NCI-H2081 (cell line): ENCODE results near the gene SLC6A6.

Experiments used
- DNase-seq, 2 experiments: peaks; one replicate each; lab custom pipeline; 2025; lab: John Stamatoyannopoulos, UW

SLC6A6 gene

GRCh38 chr3:14520967-14521366, 118.6 kb downstream of the SLC6A6 start:
- DNase-seq = no peak

DNA sequence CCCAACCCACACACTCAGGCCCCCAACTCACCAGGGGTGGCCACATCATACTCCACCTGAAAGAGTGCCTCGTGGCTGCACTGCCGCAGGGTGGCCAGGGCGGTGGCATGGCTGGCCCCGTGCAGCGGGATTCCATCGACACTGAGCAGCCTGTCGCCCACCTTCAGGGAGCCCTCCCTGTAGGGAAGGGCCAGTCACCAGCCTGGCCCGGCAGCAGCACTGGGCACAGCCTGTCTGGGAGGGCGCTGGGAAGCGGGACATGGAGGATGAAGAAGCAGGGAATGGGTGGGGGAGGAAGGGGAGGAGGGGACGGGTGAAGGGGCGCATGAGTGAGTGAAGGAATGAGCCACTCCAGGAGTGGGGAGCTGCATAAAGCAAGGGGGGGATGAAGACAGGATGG, 119.2 kb downstream of the SLC6A6 start:
- DNase-seq = no peak

GRCh38 chr3:14522129-14522691, 119.8 kb downstream of the SLC6A6 start:
- DNase-seq = no peak

DNA sequence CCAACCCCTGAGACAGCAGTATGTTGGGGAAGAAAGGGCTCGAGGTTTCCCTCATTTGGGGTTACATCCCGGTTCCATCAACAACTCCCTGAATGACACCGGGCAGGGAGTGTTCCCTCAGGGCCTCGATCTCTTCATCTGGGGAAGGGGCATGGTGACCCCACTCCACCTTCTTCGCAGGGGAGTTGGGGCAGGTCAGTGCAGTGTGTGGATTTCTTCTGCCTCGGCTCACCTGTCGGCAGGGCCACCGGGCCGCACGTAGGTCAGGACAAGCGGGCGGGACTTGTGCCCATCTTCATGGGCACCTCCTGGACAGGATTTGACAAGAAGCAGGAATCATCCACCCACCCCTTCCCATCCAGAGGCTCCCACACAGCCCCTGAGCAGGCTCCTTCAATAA, 120.4 kb downstream of the SLC6A6 start:
- no peak for DNase-seq

DNA sequence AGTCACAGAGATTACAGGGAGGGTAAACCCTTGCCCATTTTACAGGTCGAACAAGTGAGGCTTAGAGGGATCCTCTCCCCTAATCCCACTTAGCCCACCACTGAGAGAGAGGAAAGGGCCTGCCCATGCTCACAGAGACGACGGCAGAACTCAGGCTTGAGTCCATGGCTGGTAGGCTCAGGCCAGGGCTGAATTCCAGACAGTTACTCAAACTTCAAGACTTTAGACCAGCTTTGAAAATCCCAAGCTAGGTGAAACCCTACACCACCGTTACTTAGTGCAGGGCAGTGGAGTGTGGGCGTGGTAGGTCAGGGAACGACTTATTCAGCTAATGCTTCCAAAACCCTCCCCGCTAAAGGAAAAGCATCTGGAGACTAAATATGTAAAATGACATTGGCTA, 121.4 kb downstream of the SLC6A6 start:
- DNase-seq = no peak

- no peak for DNase-seq
These were observed 121.9 kb downstream of the SLC6A6 start for GRCh38 chr3:14524311-14524711.

DNA sequence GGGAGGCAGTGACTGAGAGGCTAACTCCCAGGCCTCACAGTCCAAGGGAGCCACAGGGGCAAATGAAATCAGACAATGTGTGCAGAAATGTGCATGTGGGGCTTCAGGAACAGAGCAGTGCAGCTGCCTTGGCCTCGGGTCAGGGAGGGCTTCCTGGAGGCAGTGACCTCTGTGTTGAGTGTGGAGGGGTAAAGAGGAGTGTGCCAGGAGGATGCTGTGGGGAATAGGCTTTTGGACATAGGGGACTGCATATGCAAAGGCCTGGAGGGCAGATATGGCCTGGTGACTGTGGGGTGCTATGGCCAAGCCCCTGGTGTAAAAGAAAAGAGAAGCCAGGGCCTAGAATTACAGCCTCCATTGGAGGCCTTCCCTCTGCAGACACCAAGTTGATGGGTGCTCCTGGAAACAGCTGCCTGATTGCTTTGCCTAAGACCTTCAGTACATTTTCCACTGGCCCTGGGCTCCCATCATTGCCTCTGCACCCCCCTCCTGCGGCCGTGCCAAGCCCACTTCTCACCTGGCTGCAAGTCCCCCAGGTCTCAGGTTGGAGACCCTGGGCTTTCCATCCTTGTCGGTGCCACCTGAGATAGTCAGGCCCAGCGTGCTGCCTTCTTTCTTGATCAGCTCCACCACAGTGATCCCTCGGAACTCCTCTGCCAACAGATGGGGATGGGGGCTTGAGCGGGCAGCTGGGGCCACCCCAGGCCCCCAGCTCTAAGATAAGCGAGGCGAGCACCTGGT, 122.7 kb downstream of the SLC6A6 start:
- DNase-seq = no peak

DNA sequence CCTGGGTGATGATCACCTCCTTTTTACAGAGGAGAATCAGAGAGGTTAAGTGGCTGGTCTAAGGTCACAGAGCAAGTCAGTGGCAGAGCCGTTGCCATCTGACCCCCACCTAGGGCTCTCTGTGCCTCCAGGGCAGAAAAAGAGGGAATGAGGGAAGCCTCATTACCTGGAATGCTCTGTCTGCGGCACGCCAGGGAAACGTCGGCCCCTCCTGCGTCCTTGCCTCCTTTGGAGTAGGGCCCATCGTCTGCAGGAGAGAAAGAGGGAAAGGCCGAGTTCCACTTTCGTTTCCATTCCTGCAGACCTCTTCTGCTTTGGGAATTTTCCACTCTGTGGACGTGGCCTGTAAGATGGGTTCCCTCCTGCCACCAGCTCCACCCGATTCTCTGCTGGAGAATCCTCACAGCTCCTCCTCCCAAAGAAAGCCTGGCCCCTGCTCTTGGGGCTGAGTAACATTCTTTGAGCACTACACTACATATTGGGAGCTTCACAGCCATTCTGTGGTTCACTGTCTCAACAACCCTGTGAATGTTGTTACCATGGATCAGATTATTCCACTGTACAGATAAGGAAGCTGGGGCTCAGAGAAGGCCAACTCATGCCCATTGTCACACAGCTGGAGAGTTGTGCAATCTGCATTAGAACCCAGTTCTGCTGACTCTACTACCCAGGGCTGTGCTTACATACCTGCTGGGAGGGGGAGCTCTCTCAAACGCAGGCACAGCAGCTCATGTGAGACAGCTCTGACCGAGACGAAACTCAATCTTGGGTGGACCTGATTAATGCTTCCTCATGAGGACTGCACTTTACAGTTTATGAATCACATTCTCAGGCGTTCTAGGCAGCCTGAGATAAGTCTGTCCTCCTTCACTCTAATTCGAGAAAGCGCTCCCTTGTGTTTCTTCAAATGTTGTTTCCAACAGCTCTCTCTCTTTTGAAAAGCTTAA, 123.6 kb downstream of the SLC6A6 start:
- no peak for DNase-seq

GRCh38 chr3:14528081-14528480, 125.7 kb downstream of the SLC6A6 start:
- no peak for DNase-seq

DNA sequence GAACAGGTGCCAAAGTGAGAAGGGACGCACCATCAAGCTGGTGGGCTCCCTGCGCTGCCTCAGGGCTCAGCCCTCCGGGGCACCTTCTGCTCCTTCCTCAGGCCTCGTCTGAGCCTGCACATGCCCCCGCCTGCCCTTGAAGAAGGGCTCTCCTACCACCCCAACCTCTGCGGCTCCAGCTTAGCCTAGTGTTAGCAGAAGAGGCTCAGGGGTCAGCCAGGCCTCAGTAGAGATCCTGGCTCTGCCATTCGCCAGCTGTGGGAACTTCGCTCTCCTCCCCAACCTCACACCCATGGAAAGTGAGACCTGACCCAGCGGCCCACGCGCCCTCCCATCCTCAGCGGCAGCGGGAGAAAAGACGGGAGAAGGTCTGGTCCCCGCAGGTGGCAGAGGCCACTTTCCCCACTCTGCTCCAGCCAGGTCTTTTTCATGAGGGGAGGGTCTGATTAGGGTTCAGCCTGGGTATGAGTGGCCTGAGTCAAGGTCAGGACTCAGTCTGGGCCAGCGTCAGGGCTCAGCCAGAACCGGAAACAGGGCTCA, 129.5 kb downstream of the SLC6A6 start:
- no peak for DNase-seq

DNA sequence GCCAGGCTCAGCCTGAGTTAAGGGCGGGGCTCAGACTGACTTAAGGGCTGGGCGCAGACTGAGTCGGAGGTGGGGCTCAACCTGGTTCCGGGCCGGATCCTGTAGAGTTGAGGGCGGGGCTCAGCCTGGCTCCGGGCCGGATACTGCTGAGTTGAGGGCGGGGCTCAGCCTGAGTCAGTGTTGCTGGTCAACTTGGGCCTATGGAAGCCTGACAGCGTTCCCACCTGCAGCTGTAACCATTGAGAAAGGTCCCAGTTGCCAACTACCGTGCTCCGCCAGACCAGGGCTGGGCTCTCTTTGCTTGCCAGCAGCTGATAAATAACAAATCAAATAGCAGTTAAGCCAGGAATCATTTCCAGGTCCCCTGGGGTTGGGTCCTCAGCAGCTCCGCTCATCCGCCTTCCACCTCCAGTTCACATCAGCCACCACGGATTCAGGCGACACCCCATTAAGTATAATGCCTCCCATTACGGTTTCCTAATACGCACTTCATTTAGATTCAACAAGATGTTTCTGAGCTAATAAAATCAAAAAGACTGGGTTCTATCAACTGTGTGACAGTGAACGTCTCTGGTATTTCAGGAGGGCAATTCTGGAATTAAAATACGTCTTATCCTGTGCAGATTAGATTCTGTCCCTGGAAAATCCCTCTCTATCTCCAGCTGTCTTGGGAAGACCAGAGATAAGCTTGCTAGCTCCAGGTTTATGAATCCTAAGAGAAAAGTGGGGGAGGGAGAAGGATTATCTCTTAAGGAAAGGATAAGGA, 130.5 kb downstream of the SLC6A6 start:
- peak; percentile 70 to 90 for DNase-seq

DNA sequence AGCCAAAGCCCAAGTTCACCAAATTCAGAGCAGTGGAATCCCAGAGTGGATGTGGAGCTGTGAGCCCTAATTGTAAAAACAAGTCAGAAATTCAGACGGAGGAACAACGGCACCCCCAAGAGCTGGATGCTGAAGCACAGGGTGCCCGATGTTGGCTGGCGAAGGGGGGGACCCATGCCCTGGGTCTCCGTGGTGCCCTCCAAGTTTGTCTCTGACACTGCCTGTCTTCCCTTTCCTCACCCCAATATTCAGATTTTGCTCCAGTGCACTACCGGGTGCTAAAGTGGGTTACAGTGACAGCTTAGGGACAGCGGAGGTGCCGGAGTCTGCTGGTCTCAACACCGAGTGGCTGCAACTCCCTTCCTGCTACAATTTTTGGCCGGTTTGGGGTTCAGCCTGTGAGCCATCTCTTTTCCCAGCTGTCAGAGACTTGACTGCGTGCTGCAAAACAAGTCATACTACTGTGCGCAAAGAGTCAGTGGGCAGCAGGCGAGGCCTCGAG, 131.1 kb downstream of the SLC6A6 start:
- no peak for DNase-seq

GRCh38 chr3:14534516-14535191, 132.2 kb downstream of the SLC6A6 start:
- DNase-seq = peak; percentile 49 to 72

DNA sequence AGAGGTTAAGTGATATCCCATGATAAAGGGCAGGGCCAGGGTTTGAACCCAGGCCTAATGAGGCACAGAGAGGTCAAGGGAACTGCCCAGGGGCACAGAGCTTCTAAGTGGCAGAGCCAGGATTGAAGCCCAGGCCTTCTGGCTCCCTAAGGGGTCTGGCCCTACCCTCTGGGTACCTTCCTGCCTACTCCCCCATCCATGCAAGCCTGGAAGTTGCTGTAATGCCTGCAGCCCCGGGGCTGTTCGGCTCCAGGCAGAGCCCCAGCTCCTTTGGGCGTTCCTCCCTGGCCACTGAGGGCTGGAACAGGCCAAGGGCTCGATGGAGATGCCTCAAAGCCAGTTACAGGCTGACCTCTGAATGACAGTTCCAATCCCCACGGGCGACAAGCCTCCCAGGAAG, 133.2 kb downstream of the SLC6A6 start:
- no peak for DNase-seq

- no peak for DNase-seq
These were observed 133.8 kb downstream of the SLC6A6 start for GRCh38 chr3:14536055-14536815.

- DNase-seq = no peak
These were observed 134.6 kb downstream of the SLC6A6 start for GRCh38 chr3:14536837-14537589.

DNA sequence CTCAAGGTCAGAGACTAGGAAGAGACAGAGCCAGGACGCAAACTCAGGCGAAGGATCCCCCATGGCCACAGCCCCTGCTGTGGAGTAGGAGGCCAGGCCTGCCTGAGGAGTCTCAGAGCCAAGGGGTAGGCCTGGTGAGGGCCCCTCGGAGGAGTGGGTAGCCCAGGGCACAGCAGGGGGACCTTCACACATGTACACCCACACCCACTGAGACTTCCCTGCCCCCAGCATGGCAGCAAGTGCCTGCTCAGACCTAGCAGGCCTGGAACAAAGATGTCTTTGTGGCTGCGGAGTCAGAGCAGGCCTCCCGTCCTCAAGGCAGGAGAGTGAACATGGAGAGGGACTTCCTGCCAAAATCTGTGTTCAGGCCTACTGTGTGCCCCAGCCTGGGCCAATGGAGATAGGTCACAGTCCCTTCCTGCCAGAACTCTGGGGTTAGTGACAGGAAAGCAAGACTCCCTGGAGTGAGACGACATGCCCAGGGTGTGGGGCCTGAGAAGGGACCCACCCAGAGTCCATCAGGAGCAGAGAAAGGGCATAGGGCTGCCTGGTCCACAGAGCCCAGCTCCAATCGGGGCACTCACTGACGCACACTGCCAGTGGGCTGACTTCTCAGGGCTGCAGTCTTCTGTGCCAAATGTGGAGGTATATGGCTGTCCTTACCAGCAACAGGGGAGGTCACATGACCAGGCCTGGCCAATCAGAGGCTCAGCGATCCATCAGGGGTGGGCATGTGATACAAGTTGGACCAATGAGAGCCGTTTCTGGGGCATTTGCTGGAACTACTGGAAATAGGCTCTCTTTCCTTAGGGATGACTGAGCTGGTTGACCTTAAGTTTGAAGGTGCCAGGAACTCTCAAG, 135.4 kb downstream of the SLC6A6 start:
- no peak for DNase-seq

- DNase-seq = no peak
These were observed 136.2 kb downstream of the SLC6A6 start for GRCh38 chr3:14538451-14539088.
